RWPE1 (cell line): ENCODE measurements around the gene NCAM1.
A peak's percentile ranks its signal among the peaks of the same experiment; 100 is the strongest.

Experiments used
- CTCF ChIA-PET: fragments of 350-600 bp; sonication (Branson Sonifier 250); formaldehyde crosslinking; extraction: SDS; loops from one replicate; lab custom pipeline; 2021; lab: Yijun Ruan, JAX
- POLR2A ChIA-PET: fragments of 400-600 bp; formaldehyde crosslinking; extraction: SDS; loops from one replicate; lab custom pipeline; 2020; ENCODE audit warnings: antibody characterized with exemption; ENCODE audit not compliant: low non-redundant PET; lab: Yijun Ruan, JAX
- DNase-seq: peaks from one replicate; pipeline ENCODE4 v3.0.0; 2012; ENCODE audit warnings: low spot score
- H3K27ac ChIP-seq: fragments of 450-650 bp; 2 replicates; pipeline ENCODE4 v1.5.1; 2017
- CTCF ChIP-seq: fragments of 450-650 bp; conservative IDR thresholded peaks from 2 replicates; pipeline ENCODE4 v1.5.1; 2017; ENCODE audit warnings: low read depth, mild to moderate bottlenecking

NCAM1 gene

GRCh38 chr11:112958670-112959069, 2.5 kb upstream of the NCAM1 start:
- H3K27ac ChIP-seq: no peak overlapping the region
- TF ChIP-seq CTCF: no peak
- POLR2A ChIA-PET: no interaction called here
- CTCF ChIA-PET: no interaction called here
- DNase-seq: peak; percentile 39

DNA sequence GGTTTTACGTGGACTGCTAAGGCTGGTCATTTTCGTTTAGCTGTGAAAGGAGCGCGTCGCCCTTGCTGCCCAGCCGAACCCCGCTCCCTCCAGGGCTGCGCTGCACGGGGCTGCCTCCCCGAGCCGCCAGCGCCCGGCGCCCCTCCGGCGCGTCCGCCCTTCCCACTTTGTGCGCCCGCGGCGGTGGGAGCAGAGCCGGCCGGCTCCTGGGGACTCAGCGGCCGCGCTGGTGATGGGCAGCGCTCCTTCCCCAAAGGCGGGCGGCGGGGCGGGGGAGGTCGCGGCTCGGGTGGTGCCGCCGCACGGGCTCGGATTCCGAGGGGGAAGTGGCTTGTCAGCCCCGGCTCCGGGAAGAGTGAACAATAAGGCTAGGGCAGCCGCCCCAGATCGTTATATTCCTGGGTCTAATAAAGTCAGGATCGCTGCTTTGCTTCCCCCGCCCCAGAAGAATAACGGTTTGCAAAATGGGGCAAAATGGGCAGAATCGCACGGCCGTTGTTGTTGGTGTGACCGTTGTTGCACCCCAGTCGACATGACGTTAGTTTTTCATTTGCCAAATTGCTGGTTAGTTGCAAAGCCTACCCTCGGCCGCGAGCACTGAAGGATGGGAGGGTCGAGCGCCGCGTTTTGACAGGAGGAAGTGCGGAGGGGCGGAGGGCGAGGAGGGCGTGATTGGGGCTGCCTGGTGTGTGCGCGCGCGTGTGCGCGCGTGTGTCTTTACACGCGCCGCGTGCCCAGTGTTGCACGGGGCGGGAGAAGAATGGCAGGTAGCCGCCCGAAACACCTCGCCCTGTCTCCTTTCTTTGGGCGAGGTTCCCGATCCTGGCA, 745 bp downstream of the NCAM1 start:
- CTCF ChIA-PET: interaction anchor here (0.5 kb wide), 1 partner anchor 373 kb away, joined by 3 read pairs; no protein-coding TSS in a partner anchor
- peak overlapping the region; percentile 68 for H3K27ac ChIP-seq
- DNase-seq: no peak
- TF ChIP-seq CTCF: no peak
- POLR2A ChIA-PET: no interaction called here

DNA sequence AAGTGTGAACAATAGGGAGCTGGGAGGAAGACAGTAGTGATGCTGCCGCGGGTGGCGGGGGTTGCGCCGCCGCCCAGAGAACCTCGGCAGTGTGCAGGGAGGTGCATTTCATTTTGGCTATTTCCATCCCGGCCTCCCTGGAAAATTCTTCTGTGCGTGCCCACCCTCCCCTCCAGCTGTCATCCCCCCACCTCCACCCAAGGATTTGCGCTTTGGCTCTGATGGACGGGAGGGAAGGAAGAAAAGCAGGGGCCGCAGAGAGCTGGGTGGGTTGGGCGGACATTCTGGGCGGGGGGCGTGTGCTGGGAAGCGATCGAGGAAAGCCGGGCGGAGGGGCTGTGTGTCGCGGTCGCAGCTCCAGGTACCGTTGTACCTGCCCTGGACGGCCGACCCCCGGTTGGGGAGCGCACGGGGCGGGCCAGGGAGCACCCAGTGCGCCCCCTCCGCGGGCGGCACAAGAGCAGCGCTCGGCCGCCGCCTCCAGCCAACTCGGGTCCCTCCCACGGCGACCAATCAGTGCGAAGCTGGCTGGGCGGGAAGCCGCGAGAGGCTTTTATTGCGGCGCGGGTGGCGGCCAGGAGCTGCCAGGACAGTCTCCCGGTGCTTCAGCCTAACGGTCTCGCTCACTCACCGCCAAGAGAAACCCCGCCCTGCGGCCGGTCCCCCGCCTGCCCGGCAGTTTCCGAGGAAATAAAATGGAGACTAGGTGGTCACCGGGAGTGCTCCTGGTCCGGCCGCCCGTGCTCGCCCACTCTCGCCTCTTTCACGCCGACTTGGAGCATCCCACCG, 1.6 kb downstream of the NCAM1 start:
- POLR2A ChIA-PET: no interaction called here
- CTCF ChIA-PET: no interaction called here
- DNase-seq: no peak

GRCh38 chr11:112963368-112963955, 2.2 kb downstream of the NCAM1 start:
- CTCF ChIA-PET: no interaction called here
- POLR2A ChIA-PET: no interaction called here
- DNase-seq: no peak
- peak overlapping the region; percentile 68 for H3K27ac ChIP-seq
- no peak for TF ChIP-seq CTCF

More for the DNA sequence above, 1.6 kb downstream of the NCAM1 start:
- H3K27ac ChIP-seq: peak overlapping the region; percentile 68
- TF ChIP-seq CTCF: no peak

GRCh38 chr11:112965656-112966055, 4.4 kb downstream of the NCAM1 start:
- ChIA-PET POLR2A (no interaction called here), CTCF (no interaction called here)
- no peak overlapping the region for H3K27ac ChIP-seq
- no peak for TF ChIP-seq CTCF
- DNase-seq: no peak

DNA sequence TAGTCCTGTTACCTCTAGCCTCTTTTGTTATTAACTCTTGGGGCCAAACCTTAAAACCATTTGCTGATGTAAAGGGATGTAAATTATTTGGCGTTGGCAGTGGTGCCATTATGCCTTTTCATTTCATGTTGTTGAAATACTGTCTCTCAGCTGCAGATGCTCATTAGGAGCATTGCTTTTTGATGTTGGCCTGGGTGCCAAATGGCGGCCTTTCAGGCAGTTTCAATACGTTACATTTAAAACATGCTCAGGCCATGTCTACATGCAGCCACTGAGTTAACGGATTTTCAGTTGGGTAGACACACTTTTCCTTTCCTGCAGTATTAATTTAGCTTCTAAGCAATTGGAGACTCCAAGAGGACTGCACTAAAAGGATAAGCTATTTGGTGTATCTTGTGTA, 5.3 kb downstream of the NCAM1 start:
- no peak overlapping the region for H3K27ac ChIP-seq
- no peak for DNase-seq
- no peak for TF ChIP-seq CTCF
- CTCF ChIA-PET: no interaction called here
- POLR2A ChIA-PET: no interaction called here
